H1 (cell line): ENCODE data around the gene CNNM2. TPM values are rescaled to one million over a fixed set of nuclear protein-coding genes. Genes with fewer than 3 reads are reported as not detected.

Source experiments
- CTCF ChIA-PET: fragments of 300-600 bp; sonication (Branson Sonifier 250); formaldehyde crosslinking; loops from one replicate; lab custom pipeline; 2021; ENCODE audit not compliant: partially characterized antibody; lab: Charles Lee
- POLR2A ChIA-PET: fragments of 300-600 bp; sonication (Branson Sonifier 250); formaldehyde crosslinking; loops from one replicate; lab custom pipeline; 2021; ENCODE audit warnings: inconsistent platforms; ENCODE audit not compliant: partially characterized antibody; lab: Charles Lee
- DNase-seq, 2 experiments: peaks; one replicate each; pipeline versions ENCODE4 v3.0.0 to v3.0.0-alpha.2; 2010 to 2022; ENCODE audit warnings: low spot score in 2 of 2, low read depth in 1 of 2, mixed read lengths in 1 of 2
- FAIRE-seq: peaks from 2 replicates; lab custom pipeline; 2011; peaks lifted over from hg19 to GRCh38; lab: Jason Lieb, UNC
- H2AFZ ChIP-seq: 2 replicates; pipeline ENCODE4 v1.8.1; 2012; ENCODE audit warnings: low read length, inconsistent platforms
- H2AK5ac ChIP-seq: 2 replicates; pipeline ENCODE4 v1.6.1; 2013; ENCODE audit warnings: low read depth, low read length
- H2BK120ac ChIP-seq: replicated peaks from 2 replicates; pipeline ENCODE3; 2013; ENCODE audit warnings: low read depth, low read length, inconsistent platforms
- H2BK12ac ChIP-seq: 2 replicates; pipeline ENCODE4 v1.6.1; 2013; ENCODE audit warnings: low read depth, low read length
- H2BK15ac ChIP-seq: 2 replicates; pipeline ENCODE4 v1.6.1; 2013; ENCODE audit warnings: low read length
- H2BK20ac ChIP-seq: 2 replicates; pipeline ENCODE4 v1.6.1; 2013; ENCODE audit warnings: low read length
- H2BK5ac ChIP-seq: 2 replicates; pipeline ENCODE4 v1.6.1; 2013; ENCODE audit warnings: low read depth, low read length
- H3K14ac ChIP-seq: 2 replicates; pipeline ENCODE4 v1.6.1; 2013; ENCODE audit warnings: inconsistent platforms; ENCODE audit not compliant: insufficient read length
- H3K18ac ChIP-seq: 2 replicates; pipeline ENCODE4 v1.6.1; 2013; ENCODE audit warnings: low read length; ENCODE audit errors: extremely low read depth
- H3K23ac ChIP-seq: 2 replicates; pipeline ENCODE4 v1.6.1; 2013; ENCODE audit warnings: inconsistent platforms; ENCODE audit not compliant: insufficient read length
- H3K23me2 ChIP-seq: 2 replicates; pipeline ENCODE4 v1.6.1; 2013; ENCODE audit warnings: low read depth, low read length
- H3K27ac ChIP-seq: 2 replicates; pipeline ENCODE4 v1.6.1; 2011; ENCODE audit warnings: low read depth, low read length, inconsistent platforms
- H3K27me3 ChIP-seq, 4 experiments: replicated peaks in 1 of 4; 1 replicate in 1 of 4; 2 replicates in 3 of 4; pipeline versions ENCODE4 v1.6.1 to v1.8.1; 2011 to 2013; ENCODE audit warnings: low read length in 3 of 4, mild to moderate bottlenecking in 3 of 4, inconsistent platforms in 2 of 4, mixed read lengths in 2 of 4, moderate library complexity in 1 of 4; ENCODE audit not compliant: control insufficient read depth in 3 of 4, insufficient read depth in 3 of 4; ENCODE audit errors: extremely low read depth in 1 of 4
- H3K36me3 ChIP-seq, 4 experiments: 2 replicates each; pipeline versions ENCODE4 v1.6.1 to v1.8.1; 2011 to 2013; ENCODE audit warnings: mild to moderate bottlenecking in 4 of 4, low read length in 3 of 4, moderate library complexity in 2 of 4, control low read depth in 1 of 4, inconsistent platforms in 1 of 4; ENCODE audit not compliant: insufficient read depth in 4 of 4, control insufficient read depth in 2 of 4
- H3K4ac ChIP-seq: replicated peaks from 2 replicates; pipeline ENCODE3; 2013; ENCODE audit warnings: low read length, low read depth, mixed read lengths, inconsistent platforms; ENCODE audit not compliant: insufficient read length
- H3K4me1 ChIP-seq, 4 experiments: replicated peaks in 1 of 4; 1 replicate in 1 of 4; 2 replicates in 3 of 4; pipeline versions ENCODE4 v1.6.1 to v1.8.1; 2011 to 2013; ENCODE audit warnings: low read length in 3 of 4, inconsistent platforms in 2 of 4, mixed read lengths in 1 of 4; ENCODE audit not compliant: insufficient read depth in 4 of 4, control insufficient read depth in 3 of 4
- H3K4me2 ChIP-seq, 2 experiments: 2 replicates each; pipeline versions ENCODE4 v1.6.1 to v1.8.1; 2011 to 2013; ENCODE audit warnings: low read depth in 2 of 2, low read length in 2 of 2, control low read depth in 1 of 2, inconsistent platforms in 1 of 2, mild to moderate bottlenecking in 1 of 2; ENCODE audit not compliant: insufficient read depth in 1 of 2
- H3K4me3 ChIP-seq, 4 experiments: fragments of 200-600, 300-600 bp in 1 of 4; sonication (generic), shearing (Covaris generic), sonication (Bioruptor Twin) in 1 of 4; 2 replicates each; pipeline versions ENCODE4 v1.5.1 to v1.8.1; 2011 to 2016; ENCODE audit warnings: low read length in 4 of 4, low read depth in 3 of 4, control low read depth in 2 of 4, inconsistent platforms in 2 of 4, mild to moderate bottlenecking in 2 of 4, mixed read lengths in 1 of 4, moderate library complexity in 1 of 4; ENCODE audit not compliant: insufficient read depth in 2 of 4; ENCODE audit errors: extremely low read depth in 1 of 4
- H3K56ac ChIP-seq: replicated peaks from 2 replicates; pipeline ENCODE3; 2013; ENCODE audit warnings: low read depth, mild to moderate bottlenecking, mixed read lengths, low read length, inconsistent platforms; ENCODE audit not compliant: insufficient read length
- H3K79me1 ChIP-seq: 2 replicates; pipeline ENCODE4 v1.6.1; 2013; ENCODE audit warnings: low read depth, low read length, control low read depth
- H3K79me2 ChIP-seq, 2 experiments: 2 replicates each; pipeline versions ENCODE4 v1.6.1 to v1.8.1; 2012 to 2013; ENCODE audit warnings: low read length in 2 of 2, mild to moderate bottlenecking in 2 of 2, inconsistent platforms in 1 of 2; ENCODE audit not compliant: insufficient read depth in 2 of 2, control insufficient read depth in 1 of 2
- H3K9ac ChIP-seq, 4 experiments: replicated peaks in 1 of 4; 1 replicate in 1 of 4; 2 replicates in 3 of 4; pipeline versions ENCODE4 v1.6.1 to v1.8.1; 2011 to 2013; ENCODE audit warnings: low read depth in 3 of 4, low read length in 3 of 4, control low read depth in 2 of 4, mild to moderate bottlenecking in 2 of 4, moderate library complexity in 2 of 4, inconsistent platforms in 1 of 4; ENCODE audit errors: extremely low read depth in 1 of 4
- H3K9me3 ChIP-seq, 2 experiments: 2 replicates each; pipeline versions ENCODE4 v1.6.1 to v1.8.1; 2012 to 2013; ENCODE audit warnings: mild to moderate bottlenecking in 2 of 2, moderate library complexity in 2 of 2, control low read depth in 1 of 2, inconsistent platforms in 1 of 2, low read depth in 1 of 2, low read length in 1 of 2, mixed read lengths in 1 of 2; ENCODE audit not compliant: insufficient read depth in 2 of 2
- H4K20me1 ChIP-seq, 2 experiments: replicated peaks in 1 of 2; 2 replicates each; pipeline versions ENCODE3 to v1.8.1; 2011 to 2013; ENCODE audit warnings: inconsistent platforms in 2 of 2, low read length in 2 of 2, mild to moderate bottlenecking in 1 of 2; ENCODE audit not compliant: insufficient read depth in 2 of 2, control insufficient read depth in 1 of 2
- H4K5ac ChIP-seq: 2 replicates; pipeline ENCODE4 v1.6.1; 2013; ENCODE audit warnings: low read length, low read depth, mixed read lengths, inconsistent platforms; ENCODE audit not compliant: insufficient read length
- H4K8ac ChIP-seq: 2 replicates; pipeline ENCODE4 v1.8.0; 2013; ENCODE audit warnings: mild to moderate bottlenecking, moderate library complexity, low read length, inconsistent platforms; ENCODE audit not compliant: insufficient read depth; ENCODE audit errors: extremely low read depth
- H4K91ac ChIP-seq: replicated peaks from 2 replicates; pipeline ENCODE3; 2013; ENCODE audit warnings: low read length, mixed read lengths, inconsistent platforms; ENCODE audit not compliant: insufficient read length
- CREB1 ChIP-seq: IDR thresholded peaks from 2 replicates; pipeline ENCODE4 v1.6.1; 2012; ENCODE audit warnings: inconsistent platforms
- NRF1 ChIP-seq: IDR thresholded peaks from 2 replicates; pipeline ENCODE4 v1.6.1; 2011; ENCODE audit warnings: mild to moderate bottlenecking, low read depth, low read length, improper control_type of control experiment
- PHF8 ChIP-seq: fragments of 200-600 bp; sonication (generic); conservative IDR thresholded peaks from 2 replicates; pipeline ENCODE4 v1.7.1; 2012; ENCODE audit warnings: low read depth, mild to moderate bottlenecking, inconsistent platforms, low read length, moderate library complexity
- POU5F1 ChIP-seq: IDR thresholded peaks from 2 replicates; pipeline ENCODE4 v1.6.1; 2011; ENCODE audit warnings: low read depth, mild to moderate bottlenecking, low read length, moderate library complexity
- SIRT6 ChIP-seq: IDR thresholded peaks from one replicate; pipeline ENCODE4 v1.7.1; 2012; ENCODE audit warnings: low read length, inconsistent platforms
- WGBS, 2 experiments: shearing (Covaris generic) in 1 of 2; methylation state at CpG; one replicate each; pipeline versions ENCODE4 v1.1.6 to v1.1.7; 2013 to 2015; ENCODE audit warnings: low lambda C conversion rate in 2 of 2, mixed read lengths in 2 of 2, inconsistent platforms in 1 of 2, low coverage in 1 of 2, missing lambda C conversion rate in 1 of 2; ENCODE audit not compliant: insufficient replicate concordance in 2 of 2, insufficient coverage in 1 of 2, insufficient read length in 1 of 2; ENCODE audit errors: extremely low coverage in 1 of 2, missing lambda C conversion rate in 1 of 2; 5-methylcytosine and 5-hydroxymethylcytosine counted together
- polyA plus RNA-seq, 7 experiments: library from polyadenylated mRNA; depleted of rRNA in 3 of 7; stranded (reverse) in 5 of 7; unstranded in 2 of 7; fragments of >200 nt in 5 of 7; fragments of 200-250 nt in 2 of 7; gene quantifications; 1 replicate in 5 of 7; 2 replicates in 1 of 7; 4 replicates in 1 of 7; pipeline versions ENCODE4 v1.2.1 to v1.2.3, GENCODE V29; 2011 to 2013; ENCODE audit warnings: missing spikeins in 2 of 7, mixed read lengths in 2 of 7
- total RNA-seq: library from RNA; stranded (reverse); fragmentation: NEBNext Ultra II Directional; extraction: Animal tissue kit (Norgen Biotek cat#: 25700); gene quantifications from 2 replicates; pipeline ENCODE4 v1.2.1, GENCODE V29; 2021
- TF ChIP-seq, protein P1 (sequence below): IDR thresholded peaks from 2 replicates; pipeline ENCODE4 v1.6.1; 2011; ENCODE audit warnings: low read length, improper control_type of control experiment

The CNNM2 gene
- total and polyA plus RNA-seq, 2 of the 8 experiments (the other 6 are each of a cell fraction or from before 2014, with no cell fraction given): 7.3 to 23.6 TPM

DNA sequence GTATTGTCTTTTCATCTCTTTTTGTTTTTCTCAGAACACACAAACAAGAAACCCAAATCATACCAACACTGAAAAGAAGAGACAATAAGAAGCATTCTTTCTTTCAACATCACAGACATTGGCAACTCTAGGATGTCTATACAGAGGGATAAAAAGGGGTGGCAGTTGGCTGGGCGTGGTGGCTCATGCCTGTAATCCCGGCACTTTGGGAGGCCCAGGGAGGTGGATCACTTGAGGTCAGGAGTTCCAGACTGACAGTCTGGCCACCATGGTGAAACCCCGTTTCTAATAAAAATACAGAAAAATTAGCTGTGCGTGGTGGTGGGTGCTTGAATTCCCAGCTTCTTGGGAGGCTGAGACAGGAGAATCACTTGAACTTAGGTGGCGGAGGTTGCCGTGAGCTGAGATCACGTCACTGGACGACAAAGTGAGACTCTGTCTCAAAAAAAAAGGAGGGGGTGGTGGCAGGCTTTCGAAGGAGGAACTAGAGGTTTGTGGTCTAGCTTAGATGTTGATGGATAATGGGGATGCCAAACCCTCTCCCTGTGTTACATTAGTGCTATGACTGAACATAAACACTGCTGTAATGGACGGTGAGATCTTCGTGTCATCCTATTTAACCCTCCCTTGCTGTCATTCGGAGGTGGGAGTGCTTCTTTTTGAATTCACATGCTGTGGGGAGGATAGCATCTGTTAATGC is 9.4 kb downstream of the CNNM2 start:
- H3K27me3 ChIP-seq: no peaks in the 10 kb centered on the region
- H4K91ac ChIP-seq: no peak overlapping the region
- DNase-seq (no peak), FAIRE-seq (no peak)
- H2BK20ac ChIP-seq: no peak overlapping the region
- no peaks in the 10 kb centered on the region for H3K9me3 ChIP-seq
- no peak overlapping the region for H3K56ac ChIP-seq
- no peaks in the 10 kb centered on the region for H3K23me2 ChIP-seq
- no peak overlapping the region for H2BK12ac ChIP-seq
- H4K8ac ChIP-seq: no peak overlapping the region
- H3K9ac ChIP-seq: no peak overlapping the region
- no peaks in the 10 kb centered on the region for H3K4me1 ChIP-seq
- no peak overlapping the region for H2BK120ac ChIP-seq
- no peak overlapping the region for H2AFZ ChIP-seq
- no peak overlapping the region for H2AK5ac ChIP-seq
- no peak overlapping the region for H3K4ac ChIP-seq
- no peak overlapping the region for H4K5ac ChIP-seq
- no peak overlapping the region for H3K23ac ChIP-seq
- H3K4me2 ChIP-seq: no peak overlapping the region
- peaks cover 0 to 32% of the 10 kb centered on the region in 2 experiments; a peak in 3 of 4 replicates for H3K79me2 ChIP-seq
- POLR2A ChIA-PET: no interaction called here
- H3K4me3 ChIP-seq: no peak overlapping the region
- no peaks in the 10 kb centered on the region for H3K36me3 ChIP-seq
- no peaks in the 10 kb centered on the region for H3K79me1 ChIP-seq
- H2BK5ac ChIP-seq: no peak overlapping the region
- WGBS, 2 experiments: 94% methylated on average over 12 of the region's 12 CpGs; no CpG with 5 or more reads in 1 of the 2 experiments
- TF ChIP-seq NRF1 (no peak), POU5F1 (no peak), CREB1 (no peak), SIRT6 (no peak), PHF8 (no peak)
- TF ChIP-seq, protein P1, sequence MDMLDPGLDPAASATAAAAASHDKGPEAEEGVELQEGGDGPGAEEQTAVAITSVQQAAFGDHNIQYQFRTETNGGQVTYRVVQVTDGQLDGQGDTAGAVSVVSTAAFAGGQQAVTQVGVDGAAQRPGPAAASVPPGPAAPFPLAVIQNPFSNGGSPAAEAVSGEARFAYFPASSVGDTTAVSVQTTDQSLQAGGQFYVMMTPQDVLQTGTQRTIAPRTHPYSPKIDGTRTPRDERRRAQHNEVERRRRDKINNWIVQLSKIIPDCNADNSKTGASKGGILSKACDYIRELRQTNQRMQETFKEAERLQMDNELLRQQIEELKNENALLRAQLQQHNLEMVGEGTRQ: no peak
- no peak overlapping the region for H3K18ac ChIP-seq
- no peak overlapping the region for H3K27ac ChIP-seq
- no peak overlapping the region for H3K14ac ChIP-seq
- H4K20me1 ChIP-seq: no peaks in the 10 kb centered on the region
- CTCF ChIA-PET: no interaction called here
- H2BK15ac ChIP-seq: no peak overlapping the region
